PFSK-1 (cell line): ENCODE results near the gene INPP4B.

ENCODE experiments used
- FOXP2 ChIP-seq: optimal IDR thresholded peaks from 2 replicates; pipeline ENCODE3; 2011; ENCODE audit warnings: borderline replicate concordance, control low read depth, inconsistent platforms; ENCODE audit not compliant: insufficient read depth; ENCODE audit errors: extremely low read length, extremely low read depth
- POLR2AphosphoS5 ChIP-seq: IDR thresholded peaks from 2 replicates; pipeline ENCODE4 v1.6.1; 2012; ENCODE audit warnings: low read depth, mild to moderate bottlenecking, control low read depth, low read length, moderate library complexity
- REST ChIP-seq, 2 experiments: IDR thresholded peaks; 2 replicates each; pipeline versions ENCODE4 v1.6.1 to v1.8.0; 2011 to 2012; ENCODE audit warnings: low read depth in 2 of 2, low read length in 2 of 2, control low read depth in 1 of 2, inconsistent platforms in 1 of 2, mild to moderate bottlenecking in 1 of 2, moderate library complexity in 1 of 2; ENCODE audit not compliant: insufficient read depth in 1 of 2
- SIN3A ChIP-seq: IDR thresholded peaks from 2 replicates; pipeline ENCODE4 v1.6.1; 2012; ENCODE audit warnings: mild to moderate bottlenecking, low read length, moderate library complexity, borderline replicate concordance; ENCODE audit not compliant: insufficient read depth
- TAF1 ChIP-seq: IDR thresholded peaks from 2 replicates; pipeline ENCODE4 v1.6.1; 2012; ENCODE audit warnings: low read length, control low read depth, borderline replicate concordance; ENCODE audit not compliant: insufficient read depth

Gene INPP4B

GRCh38 chr4:142396279-142396678 lies 449.8 kb downstream of the INPP4B start:
- TF ChIP-seq REST (IDR thresholded peaks at IDR 0.05; ENCODE audit: insufficient read depth in 1 of 2, low read depth in 2 of 2, low read length in 2 of 2) (no peak), POLR2AphosphoS5 (no peak), TAF1 (no peak), FOXP2 (no peak), SIN3A (no peak)

GRCh38 chr4:142393127-142393526 lies 453.0 kb downstream of the INPP4B start:
- TF ChIP-seq SIN3A (no peak), POLR2AphosphoS5 (no peak), REST (IDR thresholded peaks at IDR 0.05; ENCODE audit: insufficient read depth in 1 of 2, low read depth in 2 of 2, low read length in 2 of 2) (no peak), FOXP2 (no peak), TAF1 (no peak)

GRCh38 chr4:142386856-142387255 lies 459.2 kb downstream of the INPP4B start:
- TF ChIP-seq SIN3A = no peak
- no peak for TF ChIP-seq POLR2AphosphoS5
- TF ChIP-seq TAF1 = no peak
- no peak for TF ChIP-seq FOXP2
- no peak for TF ChIP-seq REST (IDR thresholded peaks at IDR 0.05; ENCODE audit: insufficient read depth in 1 of 2, low read depth in 2 of 2, low read length in 2 of 2)

GRCh38 chr4:142386449-142386848 lies 459.7 kb downstream of the INPP4B start:
- TF ChIP-seq FOXP2 = no peak

GRCh38 chr4:142383800-142384470 lies 462.2 kb downstream of the INPP4B start:
- TF ChIP-seq FOXP2 (no peak), REST (IDR thresholded peaks at IDR 0.05; ENCODE audit: insufficient read depth in 1 of 2, low read depth in 2 of 2, low read length in 2 of 2) (no peak), SIN3A (no peak), POLR2AphosphoS5 (no peak), TAF1 (no peak)
